ENCODE data around the gene PPM1B.
"Not testable (repeated sequence)": the region's sequence is repeated elsewhere in the genome, so short reads cannot be mapped to it uniquely, and the experiment has no call there.

The PPM1B gene

GRCh38 chr2:44203542-44203941 is 34.9 kb downstream of the PPM1B start:
- no peak for DNase-seq

GRCh38 chr2:44205169-44205568 is 36.5 kb downstream of the PPM1B start:
- DNase-seq, result no peak

GRCh38 chr2:44207102-44207501 is 38.4 kb downstream of the PPM1B start:
- no peak for DNase-seq

- not testable (repeated sequence) for DNase-seq
Observed at GRCh38 chr2:44207648-44208047, 39.0 kb downstream of the PPM1B start.

- no peak for DNase-seq
Observed at GRCh38 chr2:44210362-44210761, 41.7 kb downstream of the PPM1B start.

GRCh38 chr2:44211183-44211582 is 42.5 kb downstream of the PPM1B start:
- no peak for DNase-seq

- no peak for DNase-seq
Observed at GRCh38 chr2:44212302-44212701, 43.6 kb downstream of the PPM1B start.

- DNase-seq, result no peak
Observed at GRCh38 chr2:44215827-44216226, 47.2 kb downstream of the PPM1B start.

GRCh38 chr2:44218771-44219170 is 50.1 kb downstream of the PPM1B start:
- no peak for DNase-seq

GRCh38 chr2:44226753-44227152 is 58.1 kb downstream of the PPM1B start:
- DNase-seq, result no peak

- DNase-seq, result no peak
Observed at GRCh38 chr2:44230378-44230777, 61.7 kb downstream of the PPM1B start.

GRCh38 chr2:44233450-44234128 is 64.9 kb downstream of the PPM1B start:
- DNase-seq, result no peak

- no peak for DNase-seq
Observed at GRCh38 chr2:44237221-44237620, 68.5 kb downstream of the PPM1B start.

GRCh38 chr2:44242904-44243303 is 74.2 kb downstream of the PPM1B start:
- no peak for DNase-seq

GRCh38 chr2:44244135-44244871 is 75.6 kb downstream of the PPM1B start:
- peak; percentile 46 to 74 for DNase-seq

- peak; percentile 16 to 48 for DNase-seq
Observed at GRCh38 chr2:44245083-44245861, 76.6 kb downstream of the PPM1B start.

GRCh38 chr2:44246436-44246835 is 77.8 kb downstream of the PPM1B start:
- DNase-seq, result no peak

GRCh38 chr2:44246840-44247369 is 78.2 kb downstream of the PPM1B start:
- DNase-seq, result no peak

GRCh38 chr2:44247924-44248323 is 79.2 kb downstream of the PPM1B start:
- DNase-seq, result peak in 1 of 2 experiments; percentile 6

- DNase-seq, result not testable (repeated sequence)
Observed at GRCh38 chr2:44249269-44249668, 80.6 kb downstream of the PPM1B start.

- peak in 1 of 2 experiments; percentile 15 for DNase-seq
Observed at GRCh38 chr2:44250376-44250775, 81.7 kb downstream of the PPM1B start.

- no peak for DNase-seq
Observed at GRCh38 chr2:44254023-44254422, 85.3 kb downstream of the PPM1B start.

- DNase-seq, result not testable (repeated sequence)
Observed at GRCh38 chr2:44255704-44256103, 87.0 kb downstream of the PPM1B start.

Measured in NCI-H526 (cell line).